ENCODE data around the gene ATP2A3.

Gene ATP2A3

DNA sequence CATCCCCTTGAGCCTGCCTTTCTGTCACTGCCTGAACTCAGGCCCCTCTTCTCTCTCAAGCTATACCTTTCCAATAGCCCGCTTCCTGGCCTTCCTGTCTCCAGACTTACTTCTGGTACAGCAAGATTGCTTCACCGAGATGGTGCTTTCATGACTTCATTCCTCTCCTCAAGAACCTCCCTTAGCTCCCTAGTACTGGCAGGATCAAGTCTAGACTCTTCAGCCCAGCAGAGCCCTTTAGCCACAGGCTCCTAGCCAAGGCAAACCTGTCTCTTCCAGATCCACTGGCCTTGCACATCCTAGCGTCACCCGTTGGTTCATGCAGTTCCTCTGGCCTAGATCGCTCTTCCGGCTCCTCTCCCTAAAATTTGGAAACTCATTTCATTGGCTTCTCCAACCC lies 6.4 kb upstream of the ATP2A3 start:
- H3K27ac Mint-ChIP-seq = no peak overlapping the region
- peaks cover 8% of the 10 kb centered on the region for H3K9me3 Mint-ChIP-seq
- no peak for DNase-seq
- peaks cover 20% of the 10 kb centered on the region for H3K4me1 Mint-ChIP-seq (ENCODE audit: low read depth)
- no peaks in the 10 kb centered on the region for H3K36me3 Mint-ChIP-seq (ENCODE audit: low read depth)
- H3K27me3 Mint-ChIP-seq = peaks cover 3% of the 10 kb centered on the region
- H3K4me3 Mint-ChIP-seq = no peak overlapping the region

DNA sequence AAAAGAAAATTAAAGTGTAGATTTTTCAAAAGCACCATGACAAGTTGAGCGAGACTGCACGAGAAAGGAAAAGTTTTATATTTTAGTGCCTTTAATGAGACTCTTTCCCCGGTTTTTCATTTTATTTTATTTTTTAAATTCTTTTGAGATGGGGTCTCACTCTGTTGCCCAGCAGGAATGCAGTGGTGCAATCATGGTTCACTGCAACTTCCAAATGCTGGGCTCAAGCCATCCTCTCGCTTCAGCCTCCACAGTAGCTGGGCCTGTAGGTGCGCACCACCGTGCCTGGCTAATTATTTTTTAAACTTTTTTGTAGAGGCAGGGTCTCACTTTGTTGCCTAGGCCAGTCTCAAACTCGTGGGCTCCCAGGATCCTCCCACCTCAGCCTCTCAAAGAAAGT lies 5.7 kb upstream of the ATP2A3 start:
- Mint-ChIP-seq H3K36me3 (ENCODE audit: low read depth) (no peaks in the 10 kb centered on the region), H3K9me3 (peaks cover 6% of the 10 kb centered on the region), H3K4me3 (no peak overlapping the region)

DNA sequence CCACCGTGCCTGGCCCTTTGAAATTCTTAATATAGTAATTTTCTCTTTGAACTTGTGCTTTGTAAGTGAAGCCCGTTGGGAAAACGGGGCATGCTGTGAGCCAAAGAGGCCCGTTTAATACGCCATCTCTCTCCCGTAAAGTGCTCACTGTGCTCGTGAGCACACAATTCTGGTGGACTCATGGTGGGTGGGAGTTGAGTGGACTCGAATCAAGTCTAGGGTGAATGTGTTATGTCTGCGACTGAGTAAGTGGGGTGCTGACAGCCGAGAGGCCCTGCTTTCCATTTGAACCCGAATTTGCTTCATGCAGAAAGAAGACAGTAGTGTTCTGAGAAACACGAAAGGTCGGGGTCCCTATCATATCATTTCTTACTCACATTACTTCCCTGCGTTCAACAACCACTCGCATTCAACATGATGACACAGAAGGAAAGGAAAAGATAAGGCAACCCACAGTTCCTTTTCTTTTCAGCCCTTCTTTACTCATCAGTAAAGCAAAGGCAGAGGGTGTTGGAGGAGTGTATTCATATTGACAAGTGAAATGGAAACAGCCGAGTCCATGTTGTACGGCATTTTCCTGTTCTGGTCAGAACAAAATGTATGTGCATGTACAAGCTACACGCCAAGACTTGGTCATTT lies 4.8 kb upstream of the ATP2A3 start:
- Mint-ChIP-seq H3K9me3 (no peaks in the 10 kb centered on the region), H3K4me1 (ENCODE audit: low read depth) (peaks cover 28% of the 10 kb centered on the region), H3K4me3 (no peak overlapping the region), H3K36me3 (ENCODE audit: low read depth) (no peaks in the 10 kb centered on the region), H3K27ac (no peak overlapping the region), H3K27me3 (peaks cover 3% of the 10 kb centered on the region)
- DNase-seq = no peak

More for the DNA sequence above, 5.7 kb upstream of the ATP2A3 start:
- H3K27ac Mint-ChIP-seq = no peak overlapping the region
- peaks cover 26% of the 10 kb centered on the region for H3K4me1 Mint-ChIP-seq (ENCODE audit: low read depth)
- no peak for DNase-seq
- peaks cover 3% of the 10 kb centered on the region for H3K27me3 Mint-ChIP-seq

DNA sequence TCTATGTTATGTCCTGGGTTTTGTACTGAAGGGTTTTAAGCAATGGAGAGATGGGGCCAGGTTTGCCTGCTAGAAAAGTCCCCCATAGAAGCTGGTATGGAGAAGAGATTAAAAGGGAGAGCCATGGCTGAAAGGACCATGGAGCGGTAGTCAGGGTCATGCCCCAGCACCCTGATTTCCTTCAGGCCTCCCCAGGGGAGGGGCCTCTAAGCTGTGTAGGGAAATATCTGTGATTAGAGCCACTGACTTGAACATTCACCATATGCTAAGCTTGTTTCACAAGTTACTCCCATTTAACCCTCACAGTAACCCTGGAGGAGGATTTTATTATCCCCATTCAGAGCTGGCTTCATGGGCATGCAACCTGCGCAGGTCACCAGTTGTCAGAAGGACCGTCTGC lies 3.8 kb upstream of the ATP2A3 start:
- Mint-ChIP-seq H3K36me3 (ENCODE audit: low read depth) (peaks cover 2% of the 10 kb centered on the region), H3K4me3 (no peak overlapping the region), H3K27me3 (peaks cover 3% of the 10 kb centered on the region), H3K27ac (no peak overlapping the region), H3K4me1 (ENCODE audit: low read depth) (peaks cover 28% of the 10 kb centered on the region), H3K9me3 (no peaks in the 10 kb centered on the region)
- DNase-seq = no peak

DNA sequence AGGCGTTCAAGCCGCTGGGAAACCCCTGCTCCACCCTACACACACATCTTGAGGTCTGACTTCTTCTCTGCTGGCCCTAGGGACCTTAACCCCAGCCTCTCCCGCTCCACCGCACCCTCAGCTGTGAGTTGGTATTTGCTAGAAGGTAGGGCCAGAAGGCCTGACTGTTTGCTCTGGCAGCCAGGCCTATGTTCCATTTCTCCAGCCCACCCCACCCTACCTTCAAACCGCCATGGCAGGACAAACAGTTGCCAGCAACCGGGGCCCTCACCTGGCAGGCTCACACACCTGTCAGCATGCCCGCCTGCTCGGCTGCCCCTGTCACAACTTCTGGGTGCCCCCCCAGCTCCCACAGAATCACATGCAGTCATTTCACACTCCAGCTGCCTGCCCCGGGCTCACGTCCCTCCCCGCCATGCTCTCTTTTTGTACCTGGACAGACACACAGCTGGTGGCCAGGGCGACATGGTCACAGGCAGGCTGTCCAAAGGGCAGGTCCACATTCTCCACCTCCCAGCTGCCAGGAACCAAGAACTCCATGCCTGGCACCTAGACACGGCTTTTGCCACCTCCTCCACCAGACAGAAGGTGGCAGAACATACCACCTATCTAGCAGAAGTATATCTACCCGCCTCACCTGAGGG lies 2.6 kb upstream of the ATP2A3 start:
- Mint-ChIP-seq H3K27ac (no peak overlapping the region), H3K27me3 (no peaks in the 10 kb centered on the region), H3K4me3 (no peak overlapping the region), H3K4me1 (ENCODE audit: low read depth) (peaks cover 28% of the 10 kb centered on the region), H3K36me3 (ENCODE audit: low read depth) (peaks cover 7% of the 10 kb centered on the region), H3K9me3 (no peaks in the 10 kb centered on the region)
- no peak for DNase-seq

DNA sequence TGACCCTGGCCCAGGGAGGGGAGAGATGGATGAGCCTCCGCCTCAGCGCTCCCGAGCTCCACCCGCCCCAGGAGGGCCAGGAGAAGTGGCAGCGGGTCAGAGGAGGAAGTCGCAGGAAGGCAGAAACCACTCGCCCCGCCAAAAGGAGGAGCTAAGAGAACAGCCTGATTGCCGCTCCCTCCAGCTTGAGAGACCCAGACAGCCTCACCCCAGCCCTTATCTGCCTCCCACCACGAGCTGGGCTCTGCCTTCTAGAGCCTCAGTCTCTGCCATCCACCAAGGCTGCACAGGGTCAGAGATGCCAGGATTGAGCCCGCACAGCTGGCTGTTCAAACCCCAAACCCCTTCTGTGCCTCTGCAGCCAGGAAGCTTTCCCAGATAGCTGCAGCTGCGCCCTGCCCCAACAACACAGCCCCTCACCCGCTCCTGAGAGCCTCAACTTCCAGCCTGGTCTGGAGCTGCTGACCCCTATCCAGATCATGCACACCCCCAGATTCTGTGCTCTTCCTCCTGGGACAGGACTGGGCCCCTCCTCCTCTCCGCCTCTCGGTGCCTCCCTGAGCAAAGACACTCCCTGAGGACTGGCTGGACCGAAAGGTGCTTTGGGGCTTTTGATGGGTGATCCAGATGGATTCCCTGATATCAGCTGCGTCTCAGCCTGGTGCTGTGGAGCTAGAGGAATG lies 1.0 kb upstream of the ATP2A3 start:
- Mint-ChIP-seq H3K36me3 (ENCODE audit: low read depth) (peaks cover 17% of the 10 kb centered on the region), H3K9me3 (no peaks in the 10 kb centered on the region), H3K4me3 (peak overlapping the region; percentile 85), H3K27me3 (no peaks in the 10 kb centered on the region), H3K4me1 (ENCODE audit: low read depth) (peaks cover 44% of the 10 kb centered on the region), H3K27ac (peak overlapping the region; percentile 93)
- peak; percentile 80 for DNase-seq

DNA sequence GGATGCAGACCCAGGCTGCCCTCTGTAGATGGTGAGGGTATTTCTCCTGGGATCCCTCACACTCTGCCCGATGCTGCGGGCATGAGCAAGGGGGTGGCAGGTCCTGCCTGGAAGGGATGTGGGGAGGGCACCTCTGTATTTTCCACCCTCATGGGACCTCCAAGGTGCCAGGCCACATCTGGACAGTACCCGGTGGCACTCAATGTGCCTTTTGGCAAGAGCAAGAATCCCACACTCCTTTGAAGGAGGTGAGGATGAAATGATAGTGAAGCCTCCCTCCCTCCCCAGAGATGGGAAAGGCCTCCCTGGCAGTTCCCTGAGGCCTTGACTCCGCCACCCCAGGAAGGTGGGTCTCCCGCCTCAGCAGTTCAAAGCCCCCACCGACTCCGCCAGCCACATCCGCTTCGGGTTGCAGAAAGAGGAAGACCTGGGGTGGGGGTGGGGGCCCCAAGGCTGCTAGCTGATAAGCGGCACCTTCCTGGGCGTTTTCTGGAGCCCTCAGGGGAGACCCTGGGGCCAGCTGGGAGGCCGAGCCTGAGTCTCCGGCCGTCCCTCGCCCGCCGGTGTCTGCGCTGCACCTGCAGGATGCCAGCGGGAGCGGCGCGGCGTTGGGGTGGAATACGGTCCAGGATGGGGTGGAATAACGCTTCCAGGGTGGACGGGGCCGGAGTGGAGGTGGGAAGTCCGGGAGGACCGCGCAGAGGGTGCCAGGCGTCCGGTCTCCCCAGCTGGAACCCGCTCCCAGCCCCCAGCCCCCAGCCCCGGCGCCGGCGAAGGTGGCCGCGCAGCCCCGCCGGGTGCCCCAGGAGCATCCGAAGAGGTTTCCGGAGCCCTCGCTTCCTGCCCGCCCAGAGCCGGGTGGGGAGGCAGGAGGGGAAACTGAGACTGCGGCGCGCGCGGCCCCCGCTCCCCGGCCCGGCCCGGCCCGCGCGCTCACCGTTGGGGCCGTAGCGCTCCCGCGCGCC lies 718 bp downstream of the ATP2A3 start:
- Mint-ChIP-seq H3K27ac (peak overlapping the region; percentile 85), H3K4me3 (peak overlapping the region; percentile 88), H3K27me3 (no peaks in the 10 kb centered on the region), H3K36me3 (ENCODE audit: low read depth) (peaks cover 23% of the 10 kb centered on the region), H3K9me3 (no peaks in the 10 kb centered on the region), H3K4me1 (ENCODE audit: low read depth) (peaks cover 52% of the 10 kb centered on the region)
- DNase-seq = peak; percentile 72

DNA sequence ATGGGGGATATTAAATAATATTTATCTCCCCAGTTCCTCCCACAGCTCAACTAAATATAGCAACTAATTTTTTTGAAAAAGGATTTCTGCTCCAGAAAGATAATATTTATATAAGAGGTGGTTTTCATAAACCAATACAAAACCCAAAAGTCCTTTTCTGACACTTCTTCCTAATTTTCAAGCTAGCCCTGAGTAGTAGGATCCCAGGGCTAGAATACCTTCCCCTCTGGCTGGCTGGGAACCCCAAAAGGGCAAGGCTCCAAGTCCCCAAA lies 1.3 kb downstream of the ATP2A3 start:
- no peak for DNase-seq
- Mint-ChIP-seq H3K27me3 (no peaks in the 10 kb centered on the region), H3K4me3 (peak overlapping the region; percentile 88), H3K4me1 (ENCODE audit: low read depth) (peaks cover 56% of the 10 kb centered on the region), H3K36me3 (ENCODE audit: low read depth) (peaks cover 27% of the 10 kb centered on the region), H3K9me3 (no peaks in the 10 kb centered on the region), H3K27ac (peak overlapping the region; percentile 85)

DNA sequence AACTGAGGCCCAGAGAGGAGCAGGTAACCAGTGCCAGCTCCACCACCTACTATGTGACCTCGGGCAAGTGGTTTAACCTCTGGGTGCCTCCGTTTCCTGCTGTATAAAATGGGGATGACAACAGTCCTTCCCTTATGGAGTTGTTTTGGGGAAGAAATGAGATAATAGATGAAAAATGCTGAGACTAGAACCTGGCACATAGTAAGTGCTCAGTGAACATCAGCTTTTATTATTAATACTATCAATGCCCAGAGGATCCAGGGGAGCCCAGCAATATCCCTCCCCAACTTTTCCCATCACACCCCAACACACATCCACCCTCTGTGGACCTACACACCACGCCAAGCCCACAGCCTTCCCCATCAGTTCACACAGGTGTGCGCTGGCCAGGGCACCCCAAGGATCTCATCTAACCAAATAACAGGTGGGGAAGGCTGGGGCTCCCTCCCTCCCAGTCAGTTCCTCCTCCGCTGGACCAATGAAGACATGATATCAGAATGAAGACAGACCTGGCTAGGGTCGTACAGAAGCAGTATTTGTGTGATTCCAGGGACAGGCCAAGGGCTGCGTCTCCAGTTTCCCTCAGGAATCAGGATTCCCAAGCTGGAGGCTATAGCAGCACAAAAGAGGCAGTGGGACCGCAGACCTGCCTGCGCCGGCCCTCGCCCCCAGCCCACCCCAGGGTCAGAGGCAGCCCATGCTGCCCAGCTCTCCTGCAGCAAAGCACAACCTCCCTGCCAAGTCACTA lies 1.8 kb downstream of the ATP2A3 start:
- no peaks in the 10 kb centered on the region for H3K27me3 Mint-ChIP-seq
- no peak for DNase-seq
- H3K4me1 Mint-ChIP-seq (ENCODE audit: low read depth) = peaks cover 61% of the 10 kb centered on the region
- H3K27ac Mint-ChIP-seq = peak overlapping the region; percentile 85
- H3K4me3 Mint-ChIP-seq = peak overlapping the region; percentile 88
- H3K9me3 Mint-ChIP-seq = no peaks in the 10 kb centered on the region
- peaks cover 32% of the 10 kb centered on the region for H3K36me3 Mint-ChIP-seq (ENCODE audit: low read depth)

DNA sequence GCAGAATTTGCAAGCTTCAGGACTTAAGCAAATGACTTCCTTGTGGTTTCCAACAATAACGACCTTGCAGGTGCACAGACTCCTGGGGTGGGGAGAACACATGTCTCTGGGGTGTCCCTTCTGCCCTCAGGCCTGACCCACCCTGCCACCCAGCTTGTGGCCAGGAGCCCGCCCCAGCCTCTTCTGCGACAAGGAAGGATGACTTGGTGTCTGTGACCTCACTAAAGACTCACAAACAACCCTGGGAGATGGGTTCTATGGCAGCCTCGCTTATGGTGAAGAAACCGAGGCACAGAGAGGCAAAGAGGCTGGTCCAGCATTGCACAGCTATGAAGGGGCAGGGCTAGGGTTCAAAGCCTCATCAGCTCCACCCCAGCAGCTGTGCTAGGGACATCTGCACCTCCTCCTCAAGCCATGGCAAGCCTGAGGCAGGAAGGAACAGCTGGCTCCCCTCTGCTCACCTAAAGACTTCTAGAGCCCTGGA lies 2.6 kb downstream of the ATP2A3 start:
- peak overlapping the region; percentile 88 for H3K4me3 Mint-ChIP-seq
- H3K9me3 Mint-ChIP-seq = no peaks in the 10 kb centered on the region
- H3K27ac Mint-ChIP-seq = peak overlapping the region; percentile 85
- peaks cover 40% of the 10 kb centered on the region for H3K36me3 Mint-ChIP-seq (ENCODE audit: low read depth)
- no peaks in the 10 kb centered on the region for H3K27me3 Mint-ChIP-seq
- DNase-seq = peak; percentile 48
- peaks cover 69% of the 10 kb centered on the region for H3K4me1 Mint-ChIP-seq (ENCODE audit: low read depth)

DNA sequence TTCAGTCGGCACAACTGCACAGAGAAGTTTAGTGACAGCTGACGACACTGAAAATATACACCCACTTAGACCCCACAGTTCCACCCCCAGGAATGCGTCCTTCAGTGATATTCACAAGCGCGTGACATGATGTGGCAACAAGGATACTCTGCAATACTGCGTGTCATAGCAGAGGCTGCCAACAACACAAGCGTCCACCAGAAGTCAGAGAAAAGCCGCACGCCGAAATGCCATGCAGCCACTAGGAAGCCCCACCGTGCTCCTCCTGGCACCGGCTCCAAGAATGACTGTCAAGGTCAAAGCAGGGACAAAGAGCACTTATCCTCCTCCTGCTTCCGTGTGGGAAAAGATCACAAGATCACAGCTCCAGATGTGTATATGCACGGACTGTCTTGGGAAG lies 3.5 kb downstream of the ATP2A3 start:
- H3K4me3 Mint-ChIP-seq = peak overlapping the region; percentile 88
- peak overlapping the region; percentile 85 for H3K27ac Mint-ChIP-seq
- no peaks in the 10 kb centered on the region for H3K27me3 Mint-ChIP-seq
- H3K9me3 Mint-ChIP-seq = no peaks in the 10 kb centered on the region
- DNase-seq = no peak
- H3K36me3 Mint-ChIP-seq (ENCODE audit: low read depth) = peaks cover 45% of the 10 kb centered on the region
- H3K4me1 Mint-ChIP-seq (ENCODE audit: low read depth) = peaks cover 75% of the 10 kb centered on the region

DNA sequence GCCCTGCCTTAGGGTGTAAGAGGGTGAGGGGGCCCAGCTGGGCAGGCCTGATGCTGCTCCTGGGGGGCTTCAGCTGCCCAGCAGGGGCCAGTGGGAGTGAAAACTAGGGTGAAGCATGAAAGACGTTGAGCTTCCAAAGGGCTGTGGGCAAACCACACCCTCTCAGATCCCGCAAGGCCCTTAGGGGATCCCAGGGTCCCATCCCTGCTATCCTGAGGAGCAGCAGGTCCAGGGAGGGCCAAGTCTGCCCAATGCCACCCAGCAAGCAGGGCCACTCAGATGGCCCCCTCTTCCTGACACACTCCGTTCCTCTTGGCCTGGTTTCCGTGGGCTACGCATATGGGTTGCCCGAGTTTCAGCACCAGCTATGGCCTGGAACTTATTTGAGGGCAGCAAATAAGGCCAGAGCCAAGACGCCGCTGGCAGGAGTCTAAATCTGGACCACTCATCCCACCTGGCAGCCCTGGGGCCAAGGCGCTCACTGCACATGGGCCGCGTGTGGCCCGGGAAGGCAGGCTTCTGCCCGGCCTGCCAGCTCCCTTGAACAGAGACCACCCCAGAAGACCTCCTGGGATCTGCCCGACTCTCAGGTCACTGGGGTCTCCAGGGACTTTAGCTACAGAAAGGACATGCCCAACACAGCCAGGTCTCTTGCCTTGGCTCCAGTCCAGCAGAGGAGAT lies 4.2 kb downstream of the ATP2A3 start:
- Mint-ChIP-seq H3K27me3 (no peaks in the 10 kb centered on the region), H3K36me3 (ENCODE audit: low read depth) (peaks cover 45% of the 10 kb centered on the region), H3K4me1 (ENCODE audit: low read depth) (peaks cover 70% of the 10 kb centered on the region), H3K4me3 (peak overlapping the region; percentile 88), H3K27ac (peak overlapping the region; percentile 85), H3K9me3 (no peaks in the 10 kb centered on the region)
- no peak for DNase-seq

DNA sequence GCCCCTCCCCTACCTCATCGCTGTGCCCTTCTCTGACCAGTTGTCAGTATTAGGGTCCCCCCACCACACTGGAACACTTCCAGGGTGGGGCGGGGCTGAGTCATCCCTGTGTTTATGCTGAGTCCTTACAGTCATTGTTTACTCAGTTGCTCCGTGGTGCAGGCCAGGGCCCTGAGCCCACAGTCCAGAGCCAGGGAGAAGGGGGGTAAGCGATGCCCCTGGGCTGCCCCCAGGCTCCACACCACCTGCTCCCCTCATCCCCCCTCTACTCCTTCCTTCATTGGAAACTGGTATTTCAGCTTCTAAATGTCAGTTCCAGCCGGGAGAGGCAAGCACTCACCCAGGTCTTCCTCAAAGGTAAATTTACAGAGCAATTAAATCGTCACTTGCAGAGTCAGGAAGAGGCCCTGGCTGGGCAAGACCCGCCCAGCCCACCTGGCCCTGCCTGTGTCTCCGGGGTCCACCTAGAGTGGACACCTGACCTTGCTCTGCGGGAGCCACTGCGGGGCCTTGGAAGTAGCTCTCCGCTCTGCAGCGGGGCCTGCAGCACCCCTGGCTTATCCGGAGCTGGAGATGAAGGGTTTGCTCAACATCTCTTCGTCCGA lies 4.8 kb downstream of the ATP2A3 start:
- Mint-ChIP-seq H3K36me3 (ENCODE audit: low read depth) (peaks cover 45% of the 10 kb centered on the region), H3K4me1 (ENCODE audit: low read depth) (peaks cover 67% of the 10 kb centered on the region), H3K9me3 (no peaks in the 10 kb centered on the region), H3K27ac (peak overlapping the region; percentile 85), H3K4me3 (peak overlapping the region; percentile 18), H3K27me3 (no peaks in the 10 kb centered on the region)
- no peak for DNase-seq

Data from activated T-cell treated with anti-CD3 and anti-CD28 coated beads, Interleukin-2, amount 50 U/mL, for 24 hours (primary cell).